GM23338 (cell line): Measurements from ENCODE around the gene SIRT2. TPM values are rescaled to one million over a fixed set of nuclear protein-coding genes. Genes with fewer than 3 reads are reported as not detected.
"Not testable (repeated sequence)": the region's sequence is repeated elsewhere in the genome, so short reads cannot be mapped to it uniquely, and the experiment has no call there.

Experiments
- ATAC-seq: fragments of 200-7000 bp; cut with Tn5 transposase; 3 replicates; pipeline ENCODE4 v1.9.1; 2020
- DNase-seq: peaks from one replicate; pipeline ENCODE4 v3.0.0-alpha.2; 2015; ENCODE audit warnings: low spot score
- H2AFZ ChIP-seq: fragments of 200-600 bp; sonication (generic); 2 replicates; pipeline ENCODE4 v1.8.0; 2016; ENCODE audit warnings: antibody characterized with exemption, mild to moderate bottlenecking, moderate library complexity
- H3F3A ChIP-seq: fragments of 200-600 bp; sonication (generic); replicated peaks from 2 replicates; pipeline ENCODE4 v1.8.0; 2017; ENCODE audit warnings: antibody characterized with exemption, mixed run types, low read depth
- H3K27ac ChIP-seq: fragments of 200-600 bp; sonication (generic); 2 replicates; pipeline ENCODE4 v1.6.1; 2016; ENCODE audit warnings: low read depth
- H3K27me3 ChIP-seq: fragments of 200-600 bp; sonication (generic); 2 replicates; pipeline ENCODE4 v1.8.0; 2016; ENCODE audit warnings: mild to moderate bottlenecking, mixed run types, moderate library complexity; ENCODE audit not compliant: insufficient read depth
- H3K36me3 ChIP-seq: fragments of 200-600 bp; sonication (generic); 2 replicates; pipeline ENCODE4 v1.8.0; 2016; ENCODE audit warnings: mild to moderate bottlenecking; ENCODE audit not compliant: insufficient read depth
- H3K4me1 ChIP-seq: fragments of 200-600 bp; sonication (generic); 2 replicates; pipeline ENCODE4 v1.8.0; 2016; ENCODE audit warnings: mild to moderate bottlenecking, moderate library complexity; ENCODE audit not compliant: insufficient read depth
- H3K4me2 ChIP-seq: fragments of 200-600 bp; sonication (generic); 2 replicates; pipeline ENCODE4 v1.7.1; 2017; ENCODE audit warnings: mixed run types
- H3K4me3 ChIP-seq: fragments of 200-600 bp; sonication (generic); 2 replicates; pipeline ENCODE4 v1.6.1; 2016; ENCODE audit warnings: mixed run types
- H3K79me2 ChIP-seq: fragments of 200-600 bp; sonication (generic); replicated peaks from 2 replicates; pipeline ENCODE4 v1.8.0; 2017; ENCODE audit warnings: mild to moderate bottlenecking; ENCODE audit not compliant: insufficient read depth
- H3K9me2 ChIP-seq: fragments of 200-600 bp; sonication (generic); 2 replicates; pipeline ENCODE4 v1.8.0; 2017; ENCODE audit not compliant: insufficient read depth
- H4K20me1 ChIP-seq: fragments of 200-600 bp; sonication (generic); replicated peaks from 2 replicates; pipeline ENCODE4 v1.8.0; 2017; ENCODE audit warnings: mild to moderate bottlenecking; ENCODE audit not compliant: insufficient read depth
- H3K27ac Mint-ChIP-seq: 2 replicates; pipeline ENCODE4 v1.8.0; 2020; ENCODE audit warnings: inconsistent platforms, mild to moderate bottlenecking, moderate library complexity, mixed read lengths
- H3K27me3 Mint-ChIP-seq: 3 replicates; pipeline ENCODE4 v1.8.0; 2022; ENCODE audit warnings: low read depth, mild to moderate bottlenecking, moderate library complexity, mixed read lengths, inconsistent platforms; ENCODE audit not compliant: insufficient read depth, poor library complexity
- H3K36me3 Mint-ChIP-seq: 3 replicates; pipeline ENCODE4 v1.8.0; 2021; ENCODE audit warnings: low read depth, mild to moderate bottlenecking, inconsistent platforms, moderate library complexity, mixed read lengths
- H3K4me1 Mint-ChIP-seq: 3 replicates; pipeline ENCODE4 v1.8.0; 2020; ENCODE audit warnings: mild to moderate bottlenecking, inconsistent platforms, mixed read lengths
- H3K4me3 Mint-ChIP-seq: 3 replicates; pipeline ENCODE4 v1.8.0; 2021; ENCODE audit warnings: moderate library complexity, mild to moderate bottlenecking, inconsistent platforms, mixed read lengths
- H3K9me3 Mint-ChIP-seq: 3 replicates; pipeline ENCODE4 v1.8.0; 2020; ENCODE audit warnings: moderate library complexity, mild to moderate bottlenecking, inconsistent platforms, mixed read lengths
- EZH2 ChIP-seq: fragments of 200-600 bp; sonication (generic); IDR thresholded peaks from one replicate; pipeline ENCODE4 v1.8.0; 2017; ENCODE audit warnings: antibody characterized with exemption, mild to moderate bottlenecking, low read depth; ENCODE audit not compliant: unreplicated experiment
- NANOG ChIP-seq: IDR thresholded peaks from 2 replicates; pipeline ENCODE4 v1.6.1; 2016; ENCODE audit warnings: antibody characterized with exemption, borderline replicate concordance
- POLR2AphosphoS5 ChIP-seq: IDR thresholded peaks from 2 replicates; pipeline ENCODE4 v1.6.1; 2016; ENCODE audit warnings: antibody characterized with exemption, low read depth
- STAT1 ChIP-seq: IDR thresholded peaks from one replicate; pipeline ENCODE4 v1.6.1; 2016; ENCODE audit warnings: antibody characterized with exemption; ENCODE audit not compliant: unreplicated experiment
- ZNF114 ChIP-seq: fragments of 250-450 bp; sonication (Bioruptor Pico); IDR thresholded peaks from 2 replicates; pipeline ENCODE4 v1.5.0; 2020; ENCODE audit warnings: mild to moderate bottlenecking, moderate library complexity
- polyA plus RNA-seq: library from polyadenylated mRNA; unstranded; fragments of >200 nt; fragmentation: Nextera tagmentation; extraction: Ambion mirVana; gene quantifications from 2 replicates; pipeline ENCODE4 v1.2.1, GENCODE V29; 2016
- total RNA-seq: library from RNA; depleted of rRNA; stranded (reverse); fragments of >200 nt; shearing (Covaris generic); gene quantifications from 2 replicates; pipeline ENCODE4 v1.2.3, GENCODE V29; 2014
- TF ChIP-seq, protein P1 (sequence below), 2 experiments: fragments of 200-600 bp in 1 of 2; sonication (generic) in 1 of 2; conservative IDR thresholded peaks; 2 replicates each; pipeline versions ENCODE4 v1.5.1 to v1.6.1; 2016 to 2017; ENCODE audit warnings: antibody characterized with exemption in 2 of 2, low read depth in 2 of 2, mild to moderate bottlenecking in 2 of 2, moderate library complexity in 1 of 2
- TF ChIP-seq, protein P2 (sequence below): IDR thresholded peaks from one replicate; pipeline ENCODE4 v1.6.1; 2018; ENCODE audit warnings: antibody characterized with exemption; ENCODE audit not compliant: unreplicated experiment

SIRT2 gene
- total and polyA plus RNA-seq, 2 experiments from 2014 or later: 2.7 to 8.4 TPM

GRCh38 chr19:38856813-38857212 lies 42.6 kb downstream of the SIRT2 start:
- ATAC-seq (no peak), DNase-seq (no peak)
- H3K36me3 Mint-ChIP-seq: peaks cover 12% of the 10 kb centered on the region
- H3K27ac Mint-ChIP-seq: no peak overlapping the region
- Histone ChIP-seq H3K36me3 (no peaks in the 10 kb centered on the region), H4K20me1 (no peaks in the 10 kb centered on the region), H3K4me1 (peaks cover 3% of the 10 kb centered on the region; the same call in 1 of the 2 replicates), H3K79me2 (no peaks in the 10 kb centered on the region), H3K9me2 (no peaks in the 10 kb centered on the region), H3K27ac (no peak overlapping the region), H3K4me3 (no peak overlapping the region), H3K4me2 (no peak overlapping the region), H3K27me3 (no peaks in the 10 kb centered on the region), H2AFZ (no peak overlapping the region), H3F3A (peaks cover 8% of the 10 kb centered on the region; the same call in 1 of the 2 replicates)
- peaks cover 20% of the 10 kb centered on the region for H3K9me3 Mint-ChIP-seq
- TF ChIP-seq STAT1: no peak
- TF ChIP-seq, protein P1, sequence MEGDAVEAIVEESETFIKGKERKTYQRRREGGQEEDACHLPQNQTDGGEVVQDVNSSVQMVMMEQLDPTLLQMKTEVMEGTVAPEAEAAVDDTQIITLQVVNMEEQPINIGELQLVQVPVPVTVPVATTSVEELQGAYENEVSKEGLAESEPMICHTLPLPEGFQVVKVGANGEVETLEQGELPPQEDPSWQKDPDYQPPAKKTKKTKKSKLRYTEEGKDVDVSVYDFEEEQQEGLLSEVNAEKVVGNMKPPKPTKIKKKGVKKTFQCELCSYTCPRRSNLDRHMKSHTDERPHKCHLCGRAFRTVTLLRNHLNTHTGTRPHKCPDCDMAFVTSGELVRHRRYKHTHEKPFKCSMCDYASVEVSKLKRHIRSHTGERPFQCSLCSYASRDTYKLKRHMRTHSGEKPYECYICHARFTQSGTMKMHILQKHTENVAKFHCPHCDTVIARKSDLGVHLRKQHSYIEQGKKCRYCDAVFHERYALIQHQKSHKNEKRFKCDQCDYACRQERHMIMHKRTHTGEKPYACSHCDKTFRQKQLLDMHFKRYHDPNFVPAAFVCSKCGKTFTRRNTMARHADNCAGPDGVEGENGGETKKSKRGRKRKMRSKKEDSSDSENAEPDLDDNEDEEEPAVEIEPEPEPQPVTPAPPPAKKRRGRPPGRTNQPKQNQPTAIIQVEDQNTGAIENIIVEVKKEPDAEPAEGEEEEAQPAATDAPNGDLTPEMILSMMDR (conservative IDR thresholded peaks at IDR 0.05; ENCODE audit: low read depth in 2 of 2): no peak
- no peak for TF ChIP-seq NANOG
- TF ChIP-seq EZH2: no peak
- no peak for TF ChIP-seq ZNF114 (CRISPR knock-in tag)
- no peak for TF ChIP-seq POLR2AphosphoS5
- TF ChIP-seq, protein P2, sequence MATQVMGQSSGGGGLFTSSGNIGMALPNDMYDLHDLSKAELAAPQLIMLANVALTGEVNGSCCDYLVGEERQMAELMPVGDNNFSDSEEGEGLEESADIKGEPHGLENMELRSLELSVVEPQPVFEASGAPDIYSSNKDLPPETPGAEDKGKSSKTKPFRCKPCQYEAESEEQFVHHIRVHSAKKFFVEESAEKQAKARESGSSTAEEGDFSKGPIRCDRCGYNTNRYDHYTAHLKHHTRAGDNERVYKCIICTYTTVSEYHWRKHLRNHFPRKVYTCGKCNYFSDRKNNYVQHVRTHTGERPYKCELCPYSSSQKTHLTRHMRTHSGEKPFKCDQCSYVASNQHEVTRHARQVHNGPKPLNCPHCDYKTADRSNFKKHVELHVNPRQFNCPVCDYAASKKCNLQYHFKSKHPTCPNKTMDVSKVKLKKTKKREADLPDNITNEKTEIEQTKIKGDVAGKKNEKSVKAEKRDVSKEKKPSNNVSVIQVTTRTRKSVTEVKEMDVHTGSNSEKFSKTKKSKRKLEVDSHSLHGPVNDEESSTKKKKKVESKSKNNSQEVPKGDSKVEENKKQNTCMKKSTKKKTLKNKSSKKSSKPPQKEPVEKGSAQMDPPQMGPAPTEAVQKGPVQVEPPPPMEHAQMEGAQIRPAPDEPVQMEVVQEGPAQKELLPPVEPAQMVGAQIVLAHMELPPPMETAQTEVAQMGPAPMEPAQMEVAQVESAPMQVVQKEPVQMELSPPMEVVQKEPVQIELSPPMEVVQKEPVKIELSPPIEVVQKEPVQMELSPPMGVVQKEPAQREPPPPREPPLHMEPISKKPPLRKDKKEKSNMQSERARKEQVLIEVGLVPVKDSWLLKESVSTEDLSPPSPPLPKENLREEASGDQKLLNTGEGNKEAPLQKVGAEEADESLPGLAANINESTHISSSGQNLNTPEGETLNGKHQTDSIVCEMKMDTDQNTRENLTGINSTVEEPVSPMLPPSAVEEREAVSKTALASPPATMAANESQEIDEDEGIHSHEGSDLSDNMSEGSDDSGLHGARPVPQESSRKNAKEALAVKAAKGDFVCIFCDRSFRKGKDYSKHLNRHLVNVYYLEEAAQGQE: no peak
- peaks cover 3% of the 10 kb centered on the region for H3K27me3 Mint-ChIP-seq
- H3K4me1 Mint-ChIP-seq: peaks cover 6% of the 10 kb centered on the region; the same call in 2 of the 3 replicates
- no peak overlapping the region; the same call in 1 of the 3 replicates for H3K4me3 Mint-ChIP-seq

DNA sequence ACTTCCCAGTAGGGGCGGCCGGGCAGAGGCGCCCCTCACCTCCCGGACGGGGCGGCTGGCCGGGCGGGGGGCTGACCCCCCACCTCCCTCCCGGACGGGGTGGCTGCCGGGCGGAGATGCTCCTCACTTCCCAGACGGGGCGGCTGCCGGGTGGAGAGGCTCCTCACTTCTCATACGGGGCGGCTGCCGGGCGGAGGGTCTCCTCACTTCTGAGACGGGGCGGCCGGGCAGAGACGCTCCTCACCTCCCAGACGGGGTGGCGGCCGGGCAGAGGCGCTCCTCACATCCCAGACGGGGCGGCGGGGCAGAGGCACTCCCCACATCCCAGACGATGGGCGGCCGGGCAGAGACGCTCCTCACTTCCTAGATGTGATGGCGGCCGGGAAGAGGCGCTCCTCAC lies 43.7 kb downstream of the SIRT2 start:
- H4K20me1 ChIP-seq, H2AFZ ChIP-seq, H3K4me2 ChIP-seq, H3K27me3 ChIP-seq, H3K4me1 ChIP-seq, H3K9me2 ChIP-seq, H3K4me3 ChIP-seq, H3K4me1 Mint-ChIP-seq, H3K27ac Mint-ChIP-seq, H3K27me3 Mint-ChIP-seq, H3K4me3 Mint-ChIP-seq, H3K79me2 ChIP-seq, ATAC-seq, H3K27ac ChIP-seq, H3K36me3 ChIP-seq, DNase-seq: not testable (repeated sequence)
- peaks cover 13% of the 10 kb centered on the region for H3F3A ChIP-seq
- H3K36me3 Mint-ChIP-seq: peaks cover 12% of the 10 kb centered on the region
- H3K9me3 Mint-ChIP-seq: peaks cover 22% of the 10 kb centered on the region

GRCh38 chr19:38854961-38855360 lies 44.5 kb downstream of the SIRT2 start:
- not testable (repeated sequence) for H3K27ac ChIP-seq, H3K4me3 ChIP-seq, H3K4me1 ChIP-seq, H3K4me3 Mint-ChIP-seq, H3K27ac Mint-ChIP-seq, H3K79me2 ChIP-seq, H3K9me2 ChIP-seq, H4K20me1 ChIP-seq, H2AFZ ChIP-seq, H3K36me3 ChIP-seq, H3K4me1 Mint-ChIP-seq, H3K27me3 ChIP-seq, ATAC-seq, H3K4me2 ChIP-seq, DNase-seq
- H3K27me3 Mint-ChIP-seq: peaks cover 15% of the 10 kb centered on the region
- peaks cover 22% of the 10 kb centered on the region for H3K9me3 Mint-ChIP-seq
- peaks cover 13% of the 10 kb centered on the region for H3F3A ChIP-seq
- peaks cover 12% of the 10 kb centered on the region for H3K36me3 Mint-ChIP-seq
